K562 (cell line): ENCODE data around the gene PTGR3.

Source experiments
- CBX2 ChIP-seq: fragments of 200-600 bp; sonication (generic); IDR thresholded peaks from one replicate; pipeline ENCODE4 v1.6.1; 2012; ENCODE audit warnings: mild to moderate bottlenecking, low read length, inconsistent platforms; ENCODE audit not compliant: insufficient read depth, poor library complexity, severe bottlenecking
- CHD2 ChIP-seq: IDR thresholded peaks from 2 replicates; pipeline ENCODE4 v1.6.1; 2011; ENCODE audit warnings: low read depth, low read length
- CTCF ChIP-seq, 3 experiments: IDR thresholded peaks in 2 of 3; conservative IDR thresholded peaks in 1 of 3; 2 replicates each; pipeline ENCODE4 v1.5.1; 2011 to 2012; ENCODE audit warnings: low read length in 3 of 3, mild to moderate bottlenecking in 3 of 3, control low read depth in 2 of 3, improper control_type of control experiment in 1 of 3, inconsistent platforms in 1 of 3, low read depth in 1 of 3, mixed read lengths in 1 of 3, moderate library complexity in 1 of 3; ENCODE audit not compliant: insufficient read depth in 2 of 3
- GABPB1 ChIP-seq: sonication (generic); formaldehyde crosslinking; IDR thresholded peaks from 2 replicates; pipeline ENCODE4 v1.8.0; 2022; ENCODE audit warnings: mild to moderate bottlenecking, missing genetic modification reagents
- GATA2 ChIP-seq: sonication (generic); formaldehyde crosslinking; IDR thresholded peaks from 2 replicates; pipeline ENCODE4 v1.4.0; 2020; ENCODE audit warnings: mild to moderate bottlenecking, missing genetic modification reagents
- GTF2F1 ChIP-seq: IDR thresholded peaks from 2 replicates; pipeline ENCODE4 v1.6.1; 2011; ENCODE audit warnings: low read depth, low read length, improper control_type of control experiment
- NBN ChIP-seq: fragments of 450-650 bp; IDR thresholded peaks from 2 replicates; pipeline ENCODE4 v1.6.1; 2016; ENCODE audit warnings: low read depth, mild to moderate bottlenecking
- SP2 ChIP-seq: IDR thresholded peaks from 2 replicates; pipeline ENCODE4 v1.6.1; 2011; ENCODE audit warnings: mild to moderate bottlenecking, low read depth, low read length, moderate library complexity; ENCODE audit not compliant: poor library complexity, severe bottlenecking; ENCODE audit errors: extremely low read depth
- YBX1 ChIP-seq: fragments of 450-650 bp; IDR thresholded peaks from 2 replicates; pipeline ENCODE4 v1.7.1; 2016; ENCODE audit warnings: mild to moderate bottlenecking
- ZBTB26 ChIP-seq: fragments of 450-650 bp; formaldehyde crosslinking; IDR thresholded peaks from 2 replicates; pipeline ENCODE4 v1.4.0; 2022; ENCODE audit warnings: missing genetic modification characterization
- ZBTB33 ChIP-seq: sonication (generic); formaldehyde crosslinking; IDR thresholded peaks from 2 replicates; pipeline ENCODE4 v1.8.1; 2023; ENCODE audit warnings: mild to moderate bottlenecking, missing genetic modification reagents
- ZBTB40 ChIP-seq, 2 experiments: fragments of 450-650 bp in 1 of 2; sonication (generic) in 1 of 2; formaldehyde crosslinking in 1 of 2; IDR thresholded peaks; 2 replicates each; pipeline versions ENCODE4 v1.7.1 to v1.9.0; 2016 to 2022; ENCODE audit warnings: inconsistent platforms in 1 of 2, mild to moderate bottlenecking in 1 of 2, missing genetic modification reagents in 1 of 2
- ZBTB43 ChIP-seq: sonication (generic); formaldehyde crosslinking; IDR thresholded peaks from 2 replicates; pipeline ENCODE4 v1.8.0; 2023; ENCODE audit warnings: mild to moderate bottlenecking, missing genetic modification reagents

GRCh38 chr18:75170916-75171315 is 38.0 kb downstream of the PTGR3 start:
- no peak for TF ChIP-seq ZBTB33
- no peak for TF ChIP-seq ZBTB40 (IDR thresholded peaks at IDR 0.05)
- no peak for TF ChIP-seq ZBTB40 (CRISPR knock-in tag; IDR thresholded peaks at IDR 0.05)
- no peak for TF ChIP-seq CTCF (IDR thresholded peaks at IDR 0.05 in 2 of 3, conservative IDR thresholded peaks at IDR 0.05 in 1 of 3; ENCODE audit: insufficient read depth in 2 of 3, low read depth in 1 of 3, low read length in 3 of 3)
- no peak for TF ChIP-seq SP2
- no peak for TF ChIP-seq CBX2
- no peak for TF ChIP-seq CHD2
- no peak for TF ChIP-seq ZBTB43 (CRISPR knock-in tag)
- no peak for TF ChIP-seq NBN
- no peak for TF ChIP-seq YBX1
- no peak for TF ChIP-seq GTF2F1
- TF ChIP-seq ZBTB26 (CRISPR knock-in tag): no peak
- TF ChIP-seq GATA2 (CRISPR knock-in tag): no peak
- no peak for TF ChIP-seq GABPB1
